Neuronal stem cell (in vitro differentiated cells): Measurements from ENCODE around the gene BLOC1S3.
"Not testable (repeated sequence)": the region's sequence is repeated elsewhere in the genome, so short reads cannot be mapped to it uniquely, and the experiment has no call there.

ENCODE experiments used
- DNase-seq: peaks from one replicate; pipeline ENCODE4 v3.0.0-alpha.2; 2013; ENCODE audit warnings: low spot score
- H2AFZ ChIP-seq: one replicate; pipeline ENCODE4 v1.6.1; 2013; ENCODE audit warnings: mild to moderate bottlenecking, low read length, inconsistent platforms
- H2AK5ac ChIP-seq: 2 replicates; pipeline ENCODE4 v1.6.1; 2013; ENCODE audit warnings: low read depth, mild to moderate bottlenecking, inconsistent platforms, low read length, moderate library complexity, mixed read lengths
- H2BK120ac ChIP-seq: 2 replicates; pipeline ENCODE4 v1.6.1; 2013; ENCODE audit warnings: low read depth, mild to moderate bottlenecking, inconsistent platforms, low read length, moderate library complexity, mixed read lengths
- H2BK12ac ChIP-seq: one replicate; pipeline ENCODE4 v1.6.1; 2013; ENCODE audit warnings: low read length, inconsistent platforms
- H2BK15ac ChIP-seq: 2 replicates; pipeline ENCODE4 v1.6.1; 2013; ENCODE audit warnings: mild to moderate bottlenecking, low read length, inconsistent platforms, mixed read lengths
- H2BK5ac ChIP-seq: one replicate; pipeline ENCODE4 v1.6.1; 2013; ENCODE audit warnings: inconsistent platforms, mild to moderate bottlenecking, low read length, moderate library complexity
- H3K14ac ChIP-seq: one replicate; pipeline ENCODE4 v1.6.1; 2013; ENCODE audit warnings: low read length, inconsistent platforms
- H3K18ac ChIP-seq: 2 replicates; pipeline ENCODE4 v1.6.1; 2013; ENCODE audit warnings: low read length, inconsistent platforms
- H3K23ac ChIP-seq: 2 replicates; pipeline ENCODE4 v1.6.1; 2013; ENCODE audit warnings: low read depth, mild to moderate bottlenecking, mixed read lengths, low read length, inconsistent platforms; ENCODE audit not compliant: poor library complexity
- H3K27ac ChIP-seq: replicated peaks from 3 replicates; pipeline ENCODE4 v1.5.1; 2013; ENCODE audit warnings: low read length, inconsistent platforms
- H3K27me3 ChIP-seq, 3 experiments: 2 replicates each; pipeline ENCODE4 v1.6.1; 2013; ENCODE audit warnings: low read length in 3 of 3, mild to moderate bottlenecking in 2 of 3, inconsistent platforms in 1 of 3, low read depth in 1 of 3, mixed read lengths in 1 of 3, moderate library complexity in 1 of 3; ENCODE audit not compliant: control insufficient read depth in 3 of 3, insufficient read depth in 3 of 3
- H3K36me3 ChIP-seq, 2 donors: replicated peaks in 1 of 2; 2 replicates each; pipeline ENCODE4 v1.6.1; 2013; ENCODE audit warnings: low read length in 2 of 2; ENCODE audit not compliant: control insufficient read depth in 2 of 2, insufficient read depth in 2 of 2
- H3K4ac ChIP-seq: 2 replicates; pipeline ENCODE4 v1.6.1; 2013; ENCODE audit warnings: inconsistent platforms, mild to moderate bottlenecking, low read length, moderate library complexity
- H3K4me1 ChIP-seq, 2 donors: 1 replicate in 1 of 2; 2 replicates in 1 of 2; pipeline ENCODE4 v1.6.1; 2013; ENCODE audit warnings: low read length in 2 of 2, low read depth in 1 of 2; ENCODE audit not compliant: control insufficient read depth in 2 of 2, insufficient read depth in 1 of 2
- H3K4me2 ChIP-seq: one replicate; pipeline ENCODE4 v1.6.1; 2013; ENCODE audit warnings: mild to moderate bottlenecking, low read length, inconsistent platforms; ENCODE audit not compliant: insufficient read depth, poor library complexity, severe bottlenecking
- H3K4me3 ChIP-seq, 2 donors: 2 replicates each; pipeline ENCODE4 v1.5.1; 2013; ENCODE audit warnings: low read length in 2 of 2, mild to moderate bottlenecking in 2 of 2, inconsistent platforms in 1 of 2, moderate library complexity in 1 of 2
- H3K79me1 ChIP-seq: one replicate; pipeline ENCODE4 v1.6.1; 2013; ENCODE audit warnings: low read depth, mild to moderate bottlenecking, inconsistent platforms, low read length, moderate library complexity
- H3K9ac ChIP-seq: one replicate; pipeline ENCODE4 v1.6.1; 2013; ENCODE audit warnings: mild to moderate bottlenecking, low read depth, low read length, inconsistent platforms; ENCODE audit not compliant: poor library complexity
- H3K9me3 ChIP-seq, 2 donors: replicated peaks in 1 of 2; 2 replicates each; pipeline versions ENCODE3 to v1.6.1; 2013; ENCODE audit warnings: low read length in 2 of 2, mild to moderate bottlenecking in 2 of 2, inconsistent platforms in 1 of 2, low read depth in 1 of 2, mixed read lengths in 1 of 2, moderate library complexity in 1 of 2; ENCODE audit not compliant: control insufficient read depth in 2 of 2, insufficient read depth in 1 of 2
- H4K8ac ChIP-seq: one replicate; pipeline ENCODE4 v1.6.1; 2013; ENCODE audit warnings: low read depth, mild to moderate bottlenecking, inconsistent platforms, low read length, moderate library complexity
- H4K91ac ChIP-seq: one replicate; pipeline ENCODE4 v1.6.1; 2013; ENCODE audit warnings: low read length, low read depth, mild to moderate bottlenecking, inconsistent platforms; ENCODE audit not compliant: poor library complexity
- WGBS, 2 donors: extraction: QIAGEN DNeasy Blood & Tissue Kit; methylation state at CpG; one replicate each; pipeline ENCODE4 v1.1.7; 2013; ENCODE audit warnings: missing lambda C conversion rate in 2 of 2, mixed read lengths in 1 of 2; ENCODE audit not compliant: insufficient read length in 2 of 2, insufficient replicate concordance in 1 of 2; ENCODE audit errors: extremely low coverage in 2 of 2; 5-methylcytosine and 5-hydroxymethylcytosine counted together

Gene BLOC1S3

DNA sequence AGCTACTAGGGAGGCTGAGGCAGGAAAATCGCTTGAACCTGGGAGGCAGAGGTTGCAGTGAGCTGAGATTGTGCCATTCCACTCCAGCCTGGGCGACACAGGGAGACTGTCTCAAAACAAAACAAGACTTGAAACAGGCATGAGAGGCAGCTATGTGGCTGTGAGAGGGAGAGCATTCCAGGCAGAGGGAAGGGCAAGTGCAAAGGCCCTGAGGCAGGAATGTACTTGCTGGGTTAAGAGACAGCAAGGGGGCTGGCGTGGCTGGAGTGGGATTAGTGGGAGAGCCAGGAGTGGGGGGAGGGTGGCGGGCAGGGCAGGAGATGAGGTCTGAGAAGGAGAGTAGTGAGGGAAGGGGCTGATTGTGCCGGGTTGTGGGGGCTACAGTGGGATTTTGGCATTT is 45.3 kb downstream of the BLOC1S3 start:
- Histone ChIP-seq H2BK5ac (no peak overlapping the region), H3K14ac (no peak overlapping the region), H3K79me1 (no peaks in the 10 kb centered on the region), H3K18ac (no peak overlapping the region), H2BK12ac (no peak overlapping the region), H3K9me3 (no peaks in the 10 kb centered on the region), H3K4ac (no peak overlapping the region), H3K4me1 (no peaks in the 10 kb centered on the region), H3K4me3 (no peak overlapping the region), H2BK15ac (no peak overlapping the region), H3K9ac (no peak overlapping the region), H4K91ac (no peak overlapping the region), H2AFZ (no peak overlapping the region), H3K27ac (no peak overlapping the region), H2BK120ac (no peak overlapping the region), H2AK5ac (no peak overlapping the region), H3K36me3 (no peaks in the 10 kb centered on the region), H3K23ac (no peak overlapping the region), H4K8ac (no peak overlapping the region), H3K27me3 (peaks cover 0 to 9% (median 0%) of the 10 kb centered on the region in 3 experiments), H3K4me2 (no peak overlapping the region)
- no peak for DNase-seq
- no CpG with 5 or more reads among the region's 5 CpGs for WGBS, 2 donors

DNA sequence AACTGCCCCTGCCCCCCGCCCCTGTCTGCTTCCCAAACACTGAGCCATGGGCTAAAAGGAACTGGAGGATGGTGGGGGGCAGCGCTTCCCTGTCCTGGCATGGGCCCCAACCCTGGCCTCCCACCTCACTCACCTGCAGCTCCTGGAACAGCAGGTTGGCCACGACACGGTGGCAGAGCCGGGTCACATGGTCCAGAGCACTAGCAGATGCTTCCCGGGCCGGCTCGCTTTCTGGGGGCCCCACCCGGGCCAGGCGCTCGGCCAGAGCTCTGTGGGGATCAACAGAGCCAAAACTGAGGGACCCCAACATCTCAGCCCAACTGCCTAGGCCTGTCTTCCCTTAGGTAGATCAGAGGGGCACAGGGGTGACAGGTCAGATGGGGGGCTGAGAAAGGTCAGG is 46.1 kb downstream of the BLOC1S3 start:
- no CpG with 5 or more reads among the region's 11 CpGs for WGBS, 2 donors
- H2BK12ac ChIP-seq, result no peak overlapping the region

GRCh38 chr19:45229056-45229455 is 50.5 kb downstream of the BLOC1S3 start:
- H3K14ac ChIP-seq, H2BK120ac ChIP-seq, H3K36me3 ChIP-seq, H3K23ac ChIP-seq, H3K4me1 ChIP-seq, DNase-seq, H3K18ac ChIP-seq, H3K79me1 ChIP-seq, H2BK12ac ChIP-seq, H3K27ac ChIP-seq, H4K91ac ChIP-seq, H3K9ac ChIP-seq, H2BK15ac ChIP-seq, H3K4ac ChIP-seq, H4K8ac ChIP-seq, H3K4me3 ChIP-seq, H2BK5ac ChIP-seq, H3K4me2 ChIP-seq, H3K9me3 ChIP-seq, H2AK5ac ChIP-seq, H2AFZ ChIP-seq: not testable (repeated sequence)
- no CpG with 5 or more reads among the region's 2 CpGs for WGBS, 2 donors
- peaks cover 0 to 22% (median 8%) of the 10 kb centered on the region in 3 experiments for H3K27me3 ChIP-seq

More for the DNA sequence above, 46.1 kb downstream of the BLOC1S3 start:
- no peak overlapping the region for H3K4ac ChIP-seq
- H4K91ac ChIP-seq, result no peak overlapping the region
- no peak overlapping the region for H3K4me2 ChIP-seq
- peak overlapping the region; percentile 7 for H2AK5ac ChIP-seq
- H4K8ac ChIP-seq, result no peak overlapping the region
- peaks cover 0 to 4% (median 0%) of the 10 kb centered on the region in 3 experiments for H3K27me3 ChIP-seq
- H3K4me1 ChIP-seq, result no peaks in the 10 kb centered on the region
- H2BK15ac ChIP-seq, result no peak overlapping the region
- no peak overlapping the region for H3K14ac ChIP-seq
- no peak overlapping the region for H3K23ac ChIP-seq
- H3K9ac ChIP-seq, result no peak overlapping the region
- no peaks in the 10 kb centered on the region for H3K9me3 ChIP-seq
- no peaks in the 10 kb centered on the region for H3K79me1 ChIP-seq
- DNase-seq, result no peak
- H3K18ac ChIP-seq, result no peak overlapping the region
- H2BK5ac ChIP-seq, result no peak overlapping the region
- no peak overlapping the region for H2BK120ac ChIP-seq
- no peak overlapping the region for H3K27ac ChIP-seq
- H2AFZ ChIP-seq, result no peak overlapping the region
- no peaks in the 10 kb centered on the region for H3K36me3 ChIP-seq
- H3K4me3 ChIP-seq, result no peak overlapping the region
